ENCODE data around the gene RPP21. TPM values are rescaled to one million over a fixed set of nuclear protein-coding genes. Genes with fewer than 3 reads are reported as not detected.

Gene RPP21
- total and polyA plus RNA-seq, 2 of the 8 experiments (the other 6 are each of a cell fraction or from before 2014, with no cell fraction given), result 63.0 to 219 TPM

- H4K20me1 ChIP-seq (replicated peaks in 1 of 2; ENCODE audit: control insufficient read depth in 1 of 2, insufficient read depth in 2 of 2, low read length in 2 of 2), result peaks cover 0 to 2% of the 10 kb centered on the region in 2 experiments
- no peak overlapping the region for H4K8ac ChIP-seq (ENCODE audit: extremely low read depth, insufficient read depth, low read length)
- H2AK5ac ChIP-seq (ENCODE audit: low read depth, low read length), result no peak overlapping the region
- no peaks in the 10 kb centered on the region for H3K79me1 ChIP-seq (ENCODE audit: low read depth, low read length)
- peaks cover 0 to 9% (median 2%) of the 10 kb centered on the region in 4 experiments; a peak in 3 of 8 replicates for H3K36me3 ChIP-seq (ENCODE audit: control insufficient read depth in 2 of 4, insufficient read depth in 4 of 4, low read length in 3 of 4)
- H2BK20ac ChIP-seq (ENCODE audit: low read length), result no peak overlapping the region
- H4K5ac ChIP-seq (ENCODE audit: insufficient read length, low read depth, low read length), result no peak overlapping the region
- peaks cover 0 to 7% of the 10 kb centered on the region in 2 experiments; a peak in 2 of 4 replicates for H3K79me2 ChIP-seq (ENCODE audit: control insufficient read depth in 1 of 2, insufficient read depth in 2 of 2, low read length in 2 of 2)
- H2AFZ ChIP-seq (ENCODE audit: low read length), result no peak overlapping the region
- H2BK12ac ChIP-seq (ENCODE audit: low read depth, low read length), result no peak overlapping the region
- H3K4me2 ChIP-seq (ENCODE audit: insufficient read depth in 1 of 2, low read depth in 2 of 2, low read length in 2 of 2), result no peak overlapping the region
- no peak overlapping the region for H3K4ac ChIP-seq (replicated peaks; ENCODE audit: insufficient read length, low read depth, low read length)
- ChIA-PET POLR2A (ENCODE audit: partially characterized antibody) (no interaction called here), CTCF (ENCODE audit: partially characterized antibody) (interaction anchor here (1.1 to 1.4 kb wide), 2 partner anchors 131 to 278 kb away, joined by 3 read pairs; no protein-coding TSS in a partner anchor)
- no peak overlapping the region for H4K91ac ChIP-seq (replicated peaks; ENCODE audit: insufficient read length, low read length)
- H3K14ac ChIP-seq (ENCODE audit: insufficient read length), result no peak overlapping the region
- H2BK15ac ChIP-seq (ENCODE audit: low read length), result no peak overlapping the region
- no peaks in the 10 kb centered on the region for H3K9me3 ChIP-seq (ENCODE audit: insufficient read depth in 2 of 2, low read depth in 1 of 2, low read length in 1 of 2)
- FAIRE-seq, result no peak
- H3K27ac ChIP-seq (ENCODE audit: low read depth, low read length), result no peak overlapping the region
- no peak overlapping the region for H3K56ac ChIP-seq (replicated peaks; ENCODE audit: insufficient read length, low read depth, low read length)
- H3K9ac ChIP-seq (replicated peaks in 1 of 4; ENCODE audit: extremely low read depth in 1 of 4, low read depth in 3 of 4, low read length in 3 of 4), result no peak overlapping the region
- H3K4me1 ChIP-seq (replicated peaks in 1 of 4; ENCODE audit: control insufficient read depth in 3 of 4, insufficient read depth in 4 of 4, low read length in 3 of 4), result peaks cover 0 to 7% (median 0%) of the 10 kb centered on the region in 4 experiments; a peak in 1 of 7 replicates
- H3K23ac ChIP-seq (ENCODE audit: insufficient read length), result no peak overlapping the region
- H2BK120ac ChIP-seq (replicated peaks; ENCODE audit: low read depth, low read length), result no peak overlapping the region
- no peaks in the 10 kb centered on the region for H3K23me2 ChIP-seq (ENCODE audit: low read depth, low read length)
- H3K18ac ChIP-seq (ENCODE audit: extremely low read depth, low read length), result no peak overlapping the region
- no peak for DNase-seq (ENCODE audit: low read depth in 1 of 2, low spot score in 2 of 2)
- H3K4me3 ChIP-seq (ENCODE audit: extremely low read depth in 1 of 4, insufficient read depth in 2 of 4, low read depth in 3 of 4, low read length in 4 of 4), result no peak overlapping the region
- 77% methylated on average over 3 of the region's 3 CpGs; no CpG with 5 or more reads in 1 of the 2 experiments for WGBS, 2 experiments (ENCODE audit: extremely low coverage in 1 of 2, insufficient coverage in 1 of 2, insufficient read length in 1 of 2, insufficient replicate concordance in 2 of 2, low coverage in 1 of 2, low lambda C conversion rate in 2 of 2, missing lambda C conversion rate in 1 of 2)
- H2BK5ac ChIP-seq (ENCODE audit: low read depth, low read length), result no peak overlapping the region
- no peaks in the 10 kb centered on the region for H3K27me3 ChIP-seq (replicated peaks in 1 of 4; ENCODE audit: control insufficient read depth in 3 of 4, extremely low read depth in 1 of 4, insufficient read depth in 3 of 4, low read length in 3 of 4)
- TF ChIP-seq SIX5 (IDR thresholded peaks at IDR 0.05; ENCODE audit: low read depth, low read length), result no peak
- TF ChIP-seq USF2 (IDR thresholded peaks at IDR 0.05; ENCODE audit: low read length), result no peak
- no peak for TF ChIP-seq RFX5 (IDR thresholded peaks at IDR 0.05; ENCODE audit: borderline replicate concordance, low read depth, low read length)
- no peak for TF ChIP-seq BCL11A (IDR thresholded peaks at IDR 0.05; ENCODE audit: low read depth in 2 of 2, low read length in 2 of 2)
- no peak for TF ChIP-seq TEAD4 (IDR thresholded peaks at IDR 0.05; ENCODE audit: low read depth, low read length)
- no peak for TF ChIP-seq ATF3 (IDR thresholded peaks at IDR 0.05; ENCODE audit: insufficient read depth, low read depth, low read length)
- TF ChIP-seq EP300 (IDR thresholded peaks at IDR 0.05; ENCODE audit: borderline replicate concordance in 1 of 2, low read depth in 2 of 2, low read length in 2 of 2), result no peak
- no peak for TF ChIP-seq SRF (IDR thresholded peaks at IDR 0.05; ENCODE audit: low read depth, low read length)
- no peak for TF ChIP-seq FOSL1 (IDR thresholded peaks at IDR 0.05; ENCODE audit: insufficient read depth, low read depth, low read length)
- TF ChIP-seq CBX8 (IDR thresholded peaks at IDR 0.05; ENCODE audit: borderline replicate concordance, low read depth, low read length), result no peak
These were observed 4.6 kb downstream of the RPP21 start for GRCh38 chr6:30349421-30350177.

Data from H1 (cell line).